Lung (tissue), 12 donors: ENCODE measurements around the gene STAG1. TPM values are rescaled to one million over a fixed set of nuclear protein-coding genes. Genes with fewer than 3 reads are reported as not detected.

Source experiments
- ATAC-seq: fragments of 200-7000 bp; cut with Tn5 transposase; one replicate; pipeline ENCODE4 v1.9.1; 2020; ENCODE audit warnings: moderate number of reproducible peaks; ENCODE audit not compliant: insufficient read depth, low FRiP score
- DNase-seq, 3 donors: peaks; one replicate each; pipeline ENCODE4 v3.0.0-alpha.2; 2013 to 2017
- H3K27ac ChIP-seq, 2 donors: one replicate each; pipeline ENCODE4 v1.5.1; 2013; ENCODE audit warnings: mild to moderate bottlenecking in 2 of 2, moderate library complexity in 2 of 2, control low read depth in 1 of 2, inconsistent platforms in 1 of 2, low read depth in 1 of 2, low read length in 1 of 2
- H3K27me3 ChIP-seq, 3 donors: one replicate each; pipeline ENCODE4 v1.5.1; 2013; ENCODE audit warnings: low read length in 2 of 3; ENCODE audit not compliant: control insufficient read depth in 3 of 3, insufficient read depth in 3 of 3
- H3K36me3 ChIP-seq, 4 donors: one replicate each; pipeline ENCODE4 v1.5.1; 2013; ENCODE audit warnings: low read length in 4 of 4, mild to moderate bottlenecking in 1 of 4, moderate library complexity in 1 of 4; ENCODE audit not compliant: control insufficient read depth in 4 of 4, insufficient read depth in 4 of 4
- H3K4me1 ChIP-seq, 5 donors: one replicate each; pipeline ENCODE4 v1.5.1; 2013; ENCODE audit warnings: low read length in 5 of 5, mild to moderate bottlenecking in 2 of 5, moderate library complexity in 1 of 5; ENCODE audit not compliant: control insufficient read depth in 5 of 5, insufficient read depth in 5 of 5
- H3K4me3 ChIP-seq: one replicate; pipeline ENCODE4 v1.5.1; 2013; ENCODE audit warnings: mild to moderate bottlenecking, control low read depth, moderate library complexity
- H3K9ac ChIP-seq, 2 donors: one replicate each; pipeline ENCODE4 v1.5.1; 2013; ENCODE audit warnings: low read length in 2 of 2, control low read depth in 1 of 2; ENCODE audit not compliant: insufficient read depth in 1 of 2
- H3K9me3 ChIP-seq, 4 donors: one replicate each; pipeline ENCODE4 v1.5.1; 2013; ENCODE audit warnings: low read length in 3 of 4, mild to moderate bottlenecking in 1 of 4, moderate library complexity in 1 of 4; ENCODE audit not compliant: control insufficient read depth in 4 of 4, insufficient read depth in 3 of 4
- CTCF ChIP-seq: IDR thresholded peaks from 2 replicates; pipeline ENCODE4 v1.5.1; 2012; ENCODE audit warnings: mild to moderate bottlenecking; ENCODE audit errors: control extremely low read depth, extremely low read depth
- WGBS, 2 donors: extraction: QIAGEN DNeasy Blood & Tissue Kit; methylation state at CpG; one replicate each; pipeline ENCODE4 v1.1.7; 2013; 5-methylcytosine and 5-hydroxymethylcytosine counted together
- polyA plus RNA-seq, 2 donors: library from polyadenylated mRNA; stranded (reverse); fragments of 200-250 nt; gene quantifications; one replicate each; pipeline ENCODE4 v1.2.1, GENCODE V29; 2013
- total RNA-seq, 2 donors: library from RNA; depleted of rRNA in 1 of 2; stranded (reverse); fragments of >200 nt in 1 of 2; gene quantifications; one replicate each; pipeline ENCODE4 v1.2.1, GENCODE V29; 2014 to 2021
- donor health status: control.
- donor health status: control.
- donor health status: Bipolar disorder and iron deficiency.
- donor health status: healthy.
- donor health status: DM: yes; HTN: yes; CAD: no.

Gene STAG1
- total and polyA plus RNA-seq, 4 donors = 8.1 to 90.0 (median 20.5) TPM

DNA sequence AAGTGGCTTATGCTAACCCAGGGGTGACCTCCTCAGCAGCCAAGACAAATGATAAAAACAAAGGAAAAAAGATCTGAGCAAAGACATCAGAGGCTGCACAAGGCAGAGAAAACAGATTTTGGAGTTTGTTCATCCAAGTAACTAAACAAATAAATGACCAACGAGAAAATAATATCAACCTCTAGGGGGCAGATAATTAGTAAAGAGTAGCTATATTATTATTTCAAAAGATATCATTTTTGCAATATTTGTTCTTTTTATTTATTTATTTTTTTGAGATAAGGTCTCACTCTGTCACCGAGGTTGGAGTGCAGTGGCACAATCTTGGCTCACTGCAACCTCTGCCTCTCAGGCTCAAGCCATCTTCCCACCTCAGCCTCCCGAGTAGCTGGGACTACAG, 400.3 kb downstream of the STAG1 start:
- ATAC-seq (no peak), DNase-seq (no peak)
- H3K27ac ChIP-seq = no peak overlapping the region
- H3K9ac ChIP-seq = no peak overlapping the region
- peaks cover 0 to 3% (median 0%) of the 10 kb centered on the region in 4 donors for H3K9me3 ChIP-seq
- 74 to 77% methylated on average over 3 of the region's 3 CpGs for WGBS, 2 donors
- H3K4me1 ChIP-seq = peaks cover 0 to 15% (median 0%) of the 10 kb centered on the region in 5 donors
- H3K36me3 ChIP-seq = peaks cover 5 to 15% (median 12%) of the 10 kb centered on the region in 4 donors
- no peaks in the 10 kb centered on the region for H3K27me3 ChIP-seq
- TF ChIP-seq CTCF = no peak
- no peak overlapping the region for H3K4me3 ChIP-seq

DNA sequence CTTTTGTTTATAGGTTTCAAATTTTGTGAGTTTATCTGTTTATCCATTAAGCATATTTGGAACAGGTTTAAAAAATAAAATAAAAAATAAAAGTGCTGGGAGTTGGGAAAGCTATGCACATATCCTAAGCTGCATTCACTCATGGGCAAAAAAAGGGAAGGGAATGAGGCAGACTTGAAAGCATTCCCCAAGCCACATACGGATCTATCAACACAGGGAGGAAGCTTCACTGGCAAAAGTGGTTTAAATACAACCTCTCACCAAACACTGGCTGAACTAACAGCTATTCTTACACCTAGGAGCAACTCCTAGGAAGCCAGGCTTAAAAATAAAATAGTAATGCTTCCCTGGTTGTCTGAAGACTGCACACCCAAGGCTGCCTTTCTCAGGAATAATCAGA, 400.8 kb downstream of the STAG1 start:
- no peak for TF ChIP-seq CTCF
- no peak overlapping the region for H3K9ac ChIP-seq
- WGBS, 2 donors = 69 to 80% methylated on average over 1 of the region's 1 CpG
- peaks cover 3 to 14% (median 11%) of the 10 kb centered on the region in 4 donors for H3K36me3 ChIP-seq
- ATAC-seq = no peak
- H3K27ac ChIP-seq = no peak overlapping the region
- H3K27me3 ChIP-seq = no peaks in the 10 kb centered on the region
- peaks cover 0 to 15% (median 3%) of the 10 kb centered on the region in 5 donors for H3K4me1 ChIP-seq
- H3K4me3 ChIP-seq = no peak overlapping the region
- peak in 1 of 3 donors; percentile 27 for DNase-seq
- H3K9me3 ChIP-seq = peaks cover 0 to 3% (median 0%) of the 10 kb centered on the region in 4 donors

DNA sequence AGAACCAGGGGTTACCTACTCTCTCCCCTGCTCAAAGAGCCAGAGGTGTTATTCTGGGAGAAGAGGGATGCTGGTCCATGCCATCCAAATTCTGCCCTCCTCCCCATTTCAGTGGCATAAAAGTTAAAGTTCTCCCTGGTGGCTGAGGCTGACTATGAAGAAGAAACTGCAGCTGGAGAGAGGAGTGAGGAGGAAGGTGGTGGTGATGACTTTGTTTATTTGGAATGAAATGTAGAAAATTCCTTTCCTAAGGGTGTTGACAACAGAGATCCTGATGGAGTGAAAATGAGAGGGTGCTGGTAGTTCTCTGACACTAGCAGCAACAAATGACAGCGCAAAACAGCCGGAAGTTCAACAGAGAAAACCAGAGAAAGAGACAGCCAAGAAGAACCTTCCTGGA, 401.6 kb downstream of the STAG1 start:
- H3K4me1 ChIP-seq = peaks cover 0 to 15% (median 3%) of the 10 kb centered on the region in 5 donors
- no peak overlapping the region for H3K9ac ChIP-seq
- no peaks in the 10 kb centered on the region for H3K9me3 ChIP-seq
- H3K4me3 ChIP-seq = no peak overlapping the region
- no peaks in the 10 kb centered on the region for H3K27me3 ChIP-seq
- WGBS, 2 donors = 88 to 90% methylated on average over 2 of the region's 2 CpGs
- ATAC-seq (no peak), DNase-seq (peak; percentile 48 to 83 (median 49))
- TF ChIP-seq CTCF = no peak
- peaks cover 0 to 9% (median 6%) of the 10 kb centered on the region in 4 donors for H3K36me3 ChIP-seq
- peak overlapping the region in 1 of 2 donors; percentile 26 for H3K27ac ChIP-seq

GRCh38 chr3:136350132-136350531, 402.0 kb downstream of the STAG1 start:
- Histone ChIP-seq H3K9me3 (no peaks in the 10 kb centered on the region), H3K9ac (no peak overlapping the region), H3K4me3 (no peak overlapping the region), H3K4me1 (peaks cover 0 to 15% (median 3%) of the 10 kb centered on the region in 5 donors), H3K27ac (peak overlapping the region in 1 of 2 donors; percentile 26), H3K36me3 (peaks cover 0 to 9% (median 4%) of the 10 kb centered on the region in 4 donors), H3K27me3 (no peaks in the 10 kb centered on the region)
- 82 to 91% methylated on average over 1 of the region's 1 CpG for WGBS, 2 donors
- no peak for TF ChIP-seq CTCF
- peak; percentile 53 for ATAC-seq
- peak; percentile 19 to 67 (median 35) for DNase-seq
